ENCODE data around the gene GBF1. TPM values are rescaled to one million over a fixed set of nuclear protein-coding genes. Genes with fewer than 3 reads are reported as not detected.

GBF1 gene
- total and polyA plus RNA-seq, 2 of the 13 experiments (the other 11 are each of a cell fraction or from before 2014, with no cell fraction given) = 17.1 to 21.9 TPM

DNA sequence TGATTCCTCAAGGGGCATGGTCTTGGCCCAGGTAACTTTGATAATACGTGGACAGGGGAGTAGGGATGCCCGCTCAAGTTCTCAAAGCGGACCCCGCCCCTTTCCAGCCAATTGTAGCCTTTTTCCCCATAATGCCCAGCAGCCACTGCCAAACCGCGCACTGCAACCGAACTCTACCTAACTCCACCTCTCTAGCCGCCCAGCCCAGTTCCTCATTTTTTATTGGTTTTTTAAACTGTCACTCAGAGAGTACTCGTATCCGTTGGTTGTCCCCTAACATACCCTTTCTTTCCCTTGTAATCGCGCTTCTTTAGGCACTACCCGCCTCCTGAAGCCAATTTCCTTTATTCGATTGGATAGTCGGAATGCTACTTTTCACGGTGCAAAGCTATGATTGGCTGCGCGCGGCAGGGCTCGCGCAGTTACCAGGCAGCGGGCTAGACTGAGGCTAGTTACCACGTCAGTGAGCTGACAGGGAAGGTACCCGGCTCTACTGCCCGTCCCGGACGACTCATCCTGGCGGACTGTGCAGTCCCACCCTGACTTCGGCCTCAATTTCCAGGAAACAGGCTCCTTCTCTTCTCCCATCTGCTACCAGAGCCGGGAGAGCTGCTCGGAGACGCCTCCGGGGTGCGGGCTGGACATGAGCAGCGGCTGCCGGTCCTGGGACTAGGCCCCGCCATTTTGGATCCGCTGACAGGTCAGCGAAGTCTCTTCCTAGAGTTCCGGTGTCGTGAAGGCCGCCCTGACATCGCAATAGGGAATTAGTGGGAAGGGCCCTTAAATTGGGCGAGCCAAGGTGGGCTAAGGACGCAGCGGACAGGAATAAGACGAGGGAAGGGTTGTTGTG is at the start of gene GBF1 (continued):
- peak; percentile 76 for TF ChIP-seq NFAT5 (CRISPR knock-in tag; IDR thresholded peaks at IDR 0.05)
- no peak; the same call in 1 of the 2 replicates for TF ChIP-seq CBX5 (CRISPR knock-in tag; IDR thresholded peaks at IDR 0.05; ENCODE audit: borderline replicate concordance)
- peak; percentile 97 for TF ChIP-seq ARID4A (CRISPR knock-in tag; IDR thresholded peaks at IDR 0.05; ENCODE audit: borderline replicate concordance)
- TF ChIP-seq HMG20B (CRISPR knock-in tag; conservative IDR thresholded peaks at IDR 0.05) = no peak
- TF ChIP-seq FOXA3 (CRISPR knock-in tag; IDR thresholded peaks at IDR 0.05) = peak; percentile 15
- TF ChIP-seq, protein P1, sequence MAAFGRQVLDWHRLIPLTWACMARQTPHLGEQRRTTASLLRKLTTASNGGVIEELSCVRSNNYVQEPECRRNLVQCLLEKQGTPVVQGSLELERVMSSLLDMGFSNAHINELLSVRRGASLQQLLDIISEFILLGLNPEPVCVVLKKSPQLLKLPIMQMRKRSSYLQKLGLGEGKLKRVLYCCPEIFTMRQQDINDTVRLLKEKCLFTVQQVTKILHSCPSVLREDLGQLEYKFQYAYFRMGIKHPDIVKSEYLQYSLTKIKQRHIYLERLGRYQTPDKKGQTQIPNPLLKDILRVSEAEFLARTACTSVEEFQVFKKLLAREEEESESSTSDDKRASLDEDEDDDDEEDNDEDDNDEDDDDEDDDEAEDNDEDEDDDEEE (CRISPR knock-in tag; IDR thresholded peaks at IDR 0.05) = no peak
- peak; percentile 87; the same call in 1 of the 2 replicates for TF ChIP-seq ZNF558 (CRISPR knock-in tag; IDR thresholded peaks at IDR 0.05; ENCODE audit: borderline replicate concordance)
- TF ChIP-seq, protein P2, sequence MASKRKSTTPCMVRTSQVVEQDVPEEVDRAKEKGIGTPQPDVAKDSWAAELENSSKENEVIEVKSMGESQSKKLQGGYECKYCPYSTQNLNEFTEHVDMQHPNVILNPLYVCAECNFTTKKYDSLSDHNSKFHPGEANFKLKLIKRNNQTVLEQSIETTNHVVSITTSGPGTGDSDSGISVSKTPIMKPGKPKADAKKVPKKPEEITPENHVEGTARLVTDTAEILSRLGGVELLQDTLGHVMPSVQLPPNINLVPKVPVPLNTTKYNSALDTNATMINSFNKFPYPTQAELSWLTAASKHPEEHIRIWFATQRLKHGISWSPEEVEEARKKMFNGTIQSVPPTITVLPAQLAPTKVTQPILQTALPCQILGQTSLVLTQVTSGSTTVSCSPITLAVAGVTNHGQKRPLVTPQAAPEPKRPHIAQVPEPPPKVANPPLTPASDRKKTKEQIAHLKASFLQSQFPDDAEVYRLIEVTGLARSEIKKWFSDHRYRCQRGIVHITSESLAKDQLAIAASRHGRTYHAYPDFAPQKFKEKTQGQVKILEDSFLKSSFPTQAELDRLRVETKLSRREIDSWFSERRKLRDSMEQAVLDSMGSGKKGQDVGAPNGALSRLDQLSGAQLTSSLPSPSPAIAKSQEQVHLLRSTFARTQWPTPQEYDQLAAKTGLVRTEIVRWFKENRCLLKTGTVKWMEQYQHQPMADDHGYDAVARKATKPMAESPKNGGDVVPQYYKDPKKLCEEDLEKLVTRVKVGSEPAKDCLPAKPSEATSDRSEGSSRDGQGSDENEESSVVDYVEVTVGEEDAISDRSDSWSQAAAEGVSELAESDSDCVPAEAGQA (IDR thresholded peaks at IDR 0.05; ENCODE audit: low read depth) = no peak; the same call in 1 of the 2 replicates
- TF ChIP-seq, protein P2 (CRISPR knock-in tag; IDR thresholded peaks at IDR 0.05; ENCODE audit: borderline replicate concordance) = 0 out of 2 replicates have a peak, but pooled peaks have one; percentile 33
- TF ChIP-seq FOXJ3 (CRISPR knock-in tag; IDR thresholded peaks at IDR 0.05; ENCODE audit: borderline replicate concordance) = peak; percentile 38; the same call in 1 of the 2 replicates
- peak; percentile 72 for TF ChIP-seq SALL1 (CRISPR knock-in tag; IDR thresholded peaks at IDR 0.05)
